Activated gamma-delta T cell (primary cell): Measurements from ENCODE around the gene SNRPD3.
"Not testable (repeated sequence)": the region's sequence is repeated elsewhere in the genome, so short reads cannot be mapped to it uniquely, and the experiment has no call there.

ENCODE experiments used
- DNase-seq: peaks from one replicate; lab custom pipeline; 2025; lab: John Stamatoyannopoulos, UW

SNRPD3 gene

GRCh38 chr22:24532075-24532474 lies 23.7 kb upstream of the SNRPD3 start:
- no peak for DNase-seq

- no peak for DNase-seq
Measured at GRCh38 chr22:24535348-24535747, 20.5 kb upstream of the SNRPD3 start.

DNA sequence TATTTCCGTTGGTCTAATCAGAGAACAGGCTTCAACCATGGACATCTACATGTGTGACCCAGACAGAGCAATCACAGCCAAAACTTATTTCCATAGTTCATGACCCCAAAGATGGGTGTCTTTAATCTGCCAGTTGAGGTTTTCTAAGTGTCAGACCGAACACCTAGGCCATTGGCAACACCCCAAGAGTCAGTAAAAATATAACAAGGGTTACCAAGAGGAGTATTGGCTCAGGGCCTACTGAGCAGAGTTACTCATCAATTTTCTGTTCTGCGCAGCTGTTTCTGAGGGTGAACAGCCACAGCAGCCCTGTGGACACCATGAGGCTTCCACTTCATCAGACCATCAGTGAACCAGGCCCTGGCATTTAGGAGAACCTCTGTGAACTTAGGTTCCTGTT lies 19.7 kb upstream of the SNRPD3 start:
- no peak for DNase-seq

DNA sequence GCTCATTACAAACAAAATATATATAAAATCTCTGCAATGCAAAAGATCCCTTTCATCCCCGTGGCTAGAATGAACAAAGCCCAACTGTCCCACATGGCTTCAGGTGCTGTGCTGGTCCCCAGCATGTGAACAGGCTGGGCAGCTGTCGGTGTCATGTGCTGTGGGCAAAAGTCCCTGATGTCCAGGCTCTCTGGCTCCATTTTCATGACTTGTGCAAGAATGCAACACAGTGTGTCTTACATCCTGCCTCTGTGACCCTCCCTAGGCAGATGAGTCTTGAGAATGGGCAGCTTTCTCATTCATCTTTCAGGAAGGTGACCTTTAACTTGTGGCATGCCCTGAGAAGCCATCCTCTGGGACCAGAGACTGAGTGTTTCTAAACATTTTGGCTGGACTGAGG lies 15.3 kb upstream of the SNRPD3 start:
- DNase-seq: no peak

DNA sequence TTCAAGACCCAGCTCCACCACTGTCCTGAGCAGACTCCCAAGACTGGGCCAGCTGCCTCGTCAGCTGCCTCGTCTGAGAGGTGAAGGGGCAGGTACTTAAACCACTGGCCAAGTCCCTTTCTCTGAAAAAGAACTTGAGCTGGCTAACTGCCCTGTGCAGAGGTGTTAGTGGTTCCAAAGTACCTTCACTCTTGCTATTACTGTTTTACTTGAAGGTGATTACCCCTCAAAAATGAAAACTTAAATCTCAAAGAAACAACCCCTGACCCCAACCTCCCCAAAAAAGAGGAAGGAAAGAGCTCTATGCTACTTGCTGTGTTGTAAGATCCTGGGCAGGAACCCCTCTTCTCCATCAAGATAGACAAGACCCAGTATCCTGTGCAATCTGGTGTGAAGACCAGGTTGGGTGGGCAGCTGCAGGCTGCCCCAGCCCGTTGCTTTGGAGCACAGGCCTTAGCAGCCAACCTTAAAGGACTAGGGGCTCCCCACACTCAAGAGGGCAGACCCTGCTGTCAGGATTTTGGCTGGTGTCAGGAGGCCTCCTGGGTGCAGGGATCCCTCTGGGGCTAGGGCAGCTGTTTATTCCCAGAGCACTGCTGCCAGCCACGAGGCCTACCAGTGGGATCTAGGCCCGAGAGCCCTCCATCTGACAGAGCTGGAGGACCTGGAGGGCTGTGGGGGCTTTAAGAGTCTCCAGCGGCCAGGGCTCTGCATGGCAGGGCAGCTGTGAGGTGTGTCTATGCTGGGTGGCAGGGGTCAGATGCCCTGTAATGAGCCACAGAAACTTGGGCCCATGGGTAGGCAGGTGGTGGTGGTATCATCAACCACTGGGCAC lies 13.9 kb upstream of the SNRPD3 start:
- DNase-seq: no peak

GRCh38 chr22:24542641-24543040 lies 13.2 kb upstream of the SNRPD3 start:
- DNase-seq: no peak

DNA sequence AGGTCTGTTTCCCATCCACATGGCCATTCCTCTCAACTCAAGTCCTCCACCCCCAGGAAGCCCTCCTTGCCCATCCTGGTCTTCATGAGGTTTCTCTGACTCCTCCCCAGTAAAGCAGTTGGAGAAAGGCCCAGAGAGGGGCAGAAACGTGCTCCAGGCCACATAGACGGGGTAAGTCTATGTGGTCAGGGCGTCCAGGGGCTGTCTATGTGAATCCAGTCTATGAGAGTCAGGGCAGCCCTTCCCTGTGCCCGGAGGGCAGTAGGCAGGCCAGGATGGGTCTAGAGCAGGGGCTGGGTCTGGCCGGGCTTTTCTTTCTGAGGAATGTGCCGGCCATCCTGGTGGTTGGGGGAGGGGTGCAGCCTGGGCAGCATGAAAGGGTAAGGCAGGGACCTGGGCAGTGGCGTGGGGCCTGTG lies 12.6 kb upstream of the SNRPD3 start:
- DNase-seq: no peak

DNA sequence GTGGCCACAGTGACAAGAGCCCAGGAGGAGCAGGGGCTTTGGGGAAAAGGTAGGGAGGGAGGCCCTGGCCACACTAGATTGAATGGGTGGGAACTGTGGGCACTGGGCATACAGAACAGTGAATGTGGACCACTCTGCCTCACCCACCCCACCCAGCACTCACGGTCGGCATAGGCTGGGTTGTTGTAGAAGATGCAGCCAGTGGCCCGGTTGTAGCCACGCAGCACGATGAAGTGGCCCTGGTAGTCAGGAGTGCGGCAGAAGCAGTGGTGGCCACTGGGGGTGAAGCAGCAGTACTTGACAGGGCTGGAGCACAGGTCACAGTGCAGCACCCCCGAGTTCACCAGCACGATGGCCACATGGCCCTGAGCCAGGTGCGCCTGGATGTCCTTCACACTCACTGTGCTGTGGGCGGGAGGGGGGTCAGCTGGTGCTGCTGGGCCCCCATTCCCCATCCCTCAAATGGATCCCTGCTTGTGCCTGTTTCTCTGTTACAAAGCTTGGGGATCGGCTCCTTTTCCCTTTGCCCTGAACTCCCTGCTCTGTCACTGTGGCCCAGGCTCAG lies 12.0 kb upstream of the SNRPD3 start:
- DNase-seq: no peak

DNA sequence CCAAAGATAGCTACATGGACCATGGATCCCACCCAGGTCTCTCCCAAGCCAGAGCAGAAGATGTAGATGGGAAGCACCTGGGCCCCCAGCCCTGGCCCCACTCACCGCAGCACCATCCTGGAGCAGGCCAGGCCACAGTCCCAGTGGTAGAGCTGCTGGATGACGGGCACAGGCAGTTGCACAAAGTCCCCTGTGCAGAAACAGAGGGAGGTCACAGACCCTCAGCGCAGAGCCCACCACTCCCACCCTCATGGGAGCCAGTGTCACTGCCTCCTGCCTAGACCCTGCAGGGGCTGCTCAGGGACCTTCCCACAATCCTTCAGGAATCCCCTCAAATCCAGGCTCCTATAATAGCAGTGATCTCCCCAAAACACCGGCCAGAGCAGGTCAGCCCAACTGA lies 7.0 kb upstream of the SNRPD3 start:
- DNase-seq: no peak

GRCh38 chr22:24550028-24550901 lies 5.5 kb upstream of the SNRPD3 start:
- no peak for DNase-seq

DNA sequence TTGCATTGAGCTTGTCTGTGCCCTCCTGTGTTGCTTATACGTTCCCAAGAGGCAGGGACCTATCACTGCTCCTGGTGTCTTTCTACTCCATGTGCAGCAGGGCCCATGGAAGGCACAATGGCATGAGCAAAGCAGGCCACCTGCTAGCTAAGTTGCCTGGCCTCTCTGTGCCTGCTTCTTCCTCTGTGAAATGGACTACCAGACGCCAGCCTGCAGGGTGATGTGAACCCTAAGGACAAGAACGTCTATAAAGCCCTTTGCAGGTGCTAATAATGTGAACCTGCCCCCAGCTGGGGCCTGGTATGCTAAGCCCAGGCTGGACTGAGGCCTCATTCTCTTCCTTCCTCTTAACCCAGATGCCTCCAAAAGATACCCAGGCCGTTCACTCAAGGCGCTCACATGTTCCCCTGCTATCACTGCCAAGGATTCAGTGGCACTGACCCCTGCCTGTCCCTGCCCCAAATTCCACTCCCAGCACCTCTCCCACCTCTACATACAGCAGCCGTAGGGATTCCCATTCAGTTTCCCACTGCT lies 4.8 kb upstream of the SNRPD3 start:
- no peak for DNase-seq

GRCh38 chr22:24552503-24553286 lies 3.1 kb upstream of the SNRPD3 start:
- DNase-seq: not testable (repeated sequence)

- DNase-seq: no peak
Measured at GRCh38 chr22:24553597-24554312, 2.0 kb upstream of the SNRPD3 start.

- no peak for DNase-seq
Measured at GRCh38 chr22:24554313-24555164, 1.3 kb upstream of the SNRPD3 start, which contains the start of gene GUCD1. Gene GUCD1 (minus strand): TSS chr22:24555138. CDS start chr22:24554991, 147 bp downstream.

GRCh38 chr22:24559471-24559870 lies 3.7 kb downstream of the SNRPD3 start:
- DNase-seq: no peak

- DNase-seq: no peak
Measured at GRCh38 chr22:24563246-24563645, 7.4 kb downstream of the SNRPD3 start.

DNA sequence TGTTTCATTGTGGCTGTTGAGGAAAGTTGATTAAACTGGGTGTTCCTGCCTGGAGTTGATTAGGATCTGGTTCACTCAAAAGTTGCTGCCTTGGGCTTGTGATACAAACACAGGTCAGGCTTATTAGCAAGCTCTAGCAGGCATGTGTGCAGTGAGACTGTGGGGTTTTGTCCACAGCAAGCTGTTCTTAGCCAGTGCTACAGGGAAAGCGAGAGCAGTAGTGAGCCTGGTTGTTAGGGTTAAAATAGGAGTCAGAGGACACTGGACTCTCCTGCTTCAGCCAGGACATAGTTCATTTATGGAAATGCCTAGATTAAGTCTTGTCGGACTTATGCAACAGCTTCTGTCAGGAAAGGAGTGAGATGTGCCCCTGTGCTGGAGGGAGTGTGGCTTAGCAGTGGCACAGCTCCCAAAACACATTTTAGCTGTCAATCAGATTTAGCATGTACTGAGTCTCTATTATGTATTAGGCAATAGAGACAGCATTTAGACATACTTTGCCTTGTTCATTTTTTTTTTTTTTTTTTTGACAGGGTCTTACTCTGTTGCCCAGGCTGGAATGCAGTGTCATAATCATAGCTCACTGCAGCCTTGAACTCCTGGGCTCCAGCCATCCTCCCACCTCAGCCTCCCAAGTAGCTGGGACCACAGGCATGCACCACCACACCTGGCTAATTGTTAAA lies 8.7 kb downstream of the SNRPD3 start:
- DNase-seq: no peak

- no peak for DNase-seq
Measured at GRCh38 chr22:24565077-24565476, 9.3 kb downstream of the SNRPD3 start.

DNA sequence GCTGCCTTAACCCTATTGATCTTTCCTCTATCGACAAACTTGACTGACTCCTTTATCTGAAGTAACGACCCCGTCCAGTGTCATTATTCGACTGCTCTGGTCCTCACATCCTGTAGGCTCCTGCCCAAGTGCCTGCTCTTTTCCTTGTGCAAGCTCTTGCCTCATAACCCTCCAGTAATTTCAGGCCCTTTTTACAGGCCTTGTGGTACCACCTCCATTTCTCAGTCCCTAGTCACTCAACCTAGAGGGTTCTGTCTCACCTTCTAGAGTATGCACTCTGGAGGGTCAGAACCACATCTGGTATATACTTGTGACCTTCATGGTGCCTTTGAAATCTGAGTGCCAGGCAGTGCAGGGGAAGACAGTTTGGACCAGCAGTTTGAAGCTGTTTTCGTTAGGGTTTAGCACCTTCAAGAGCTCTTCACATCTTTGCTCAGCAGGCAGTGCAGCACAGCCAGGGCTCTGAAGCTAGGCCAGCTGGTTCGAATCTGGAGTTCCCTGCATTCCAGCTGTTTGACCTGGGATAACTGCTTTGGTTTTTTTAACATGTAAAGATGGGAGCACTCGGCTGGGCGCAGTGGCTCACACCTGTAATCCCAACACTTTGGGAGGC lies 11.2 kb downstream of the SNRPD3 start:
- no peak for DNase-seq
